ENCODE measurements around the gene HID1. TPM values are rescaled to one million over a fixed set of nuclear protein-coding genes. Genes with fewer than 3 reads are reported as not detected.
A peak's percentile ranks its signal among the peaks of the same experiment; 100 is the strongest.

Gene HID1
- total RNA-seq, 1 donor from 2014 or later = 0.31 TPM

DNA sequence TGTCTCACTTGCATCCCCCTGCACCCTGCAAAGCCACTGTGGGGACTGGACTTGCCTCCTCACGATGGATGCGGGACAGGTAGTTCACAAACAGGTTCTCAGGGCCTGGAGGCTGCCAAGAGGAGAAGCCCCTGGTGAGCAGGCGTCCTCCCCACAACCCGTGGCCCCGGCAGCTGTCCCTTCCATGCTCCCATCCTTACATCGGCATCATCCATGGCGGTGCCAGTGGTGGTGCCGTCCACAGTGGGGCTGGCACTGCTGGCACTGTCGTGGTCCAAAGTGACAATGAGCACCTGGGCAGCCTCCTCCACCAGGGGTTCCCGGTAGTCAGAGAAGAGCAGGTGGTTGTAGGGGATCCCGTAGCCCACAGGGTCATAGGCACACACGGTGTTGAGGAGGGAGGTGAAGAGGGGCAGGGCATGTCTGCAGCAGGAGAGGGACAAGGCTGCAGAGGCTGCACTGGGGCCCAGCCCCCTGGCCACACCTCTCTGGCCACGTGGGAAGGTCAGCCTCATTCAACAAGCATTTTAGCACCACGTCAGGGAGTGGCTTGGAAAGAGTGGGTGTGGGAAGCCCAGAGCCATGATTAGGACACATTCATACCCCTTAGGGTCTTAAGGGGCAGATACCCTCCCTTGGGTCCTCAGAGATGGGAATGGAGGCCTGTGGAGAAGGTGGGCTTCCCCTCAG is 12.6 kb downstream of the HID1 start:
- no peaks in the 10 kb centered on the region for H3K4me1 Mint-ChIP-seq (ENCODE audit: low read depth)
- no peaks in the 10 kb centered on the region for H3K9me3 Mint-ChIP-seq
- H3K36me3 Mint-ChIP-seq (ENCODE audit: low read depth) = no peaks in the 10 kb centered on the region
- H3K27ac Mint-ChIP-seq = no peak overlapping the region
- no peak for DNase-seq (ENCODE audit: low spot score)
- intact Hi-C loops (cut with micrococcal nuclease) = loop anchor here (2.0 to 5.0 kb wide), 5 partner anchors 73 to 303 kb away; partner anchors contain the start of gene ARMC7
- no peak overlapping the region for H3K4me3 Mint-ChIP-seq
- peaks cover 8% of the 10 kb centered on the region for H3K27me3 Mint-ChIP-seq (ENCODE audit: insufficient read depth)

DNA sequence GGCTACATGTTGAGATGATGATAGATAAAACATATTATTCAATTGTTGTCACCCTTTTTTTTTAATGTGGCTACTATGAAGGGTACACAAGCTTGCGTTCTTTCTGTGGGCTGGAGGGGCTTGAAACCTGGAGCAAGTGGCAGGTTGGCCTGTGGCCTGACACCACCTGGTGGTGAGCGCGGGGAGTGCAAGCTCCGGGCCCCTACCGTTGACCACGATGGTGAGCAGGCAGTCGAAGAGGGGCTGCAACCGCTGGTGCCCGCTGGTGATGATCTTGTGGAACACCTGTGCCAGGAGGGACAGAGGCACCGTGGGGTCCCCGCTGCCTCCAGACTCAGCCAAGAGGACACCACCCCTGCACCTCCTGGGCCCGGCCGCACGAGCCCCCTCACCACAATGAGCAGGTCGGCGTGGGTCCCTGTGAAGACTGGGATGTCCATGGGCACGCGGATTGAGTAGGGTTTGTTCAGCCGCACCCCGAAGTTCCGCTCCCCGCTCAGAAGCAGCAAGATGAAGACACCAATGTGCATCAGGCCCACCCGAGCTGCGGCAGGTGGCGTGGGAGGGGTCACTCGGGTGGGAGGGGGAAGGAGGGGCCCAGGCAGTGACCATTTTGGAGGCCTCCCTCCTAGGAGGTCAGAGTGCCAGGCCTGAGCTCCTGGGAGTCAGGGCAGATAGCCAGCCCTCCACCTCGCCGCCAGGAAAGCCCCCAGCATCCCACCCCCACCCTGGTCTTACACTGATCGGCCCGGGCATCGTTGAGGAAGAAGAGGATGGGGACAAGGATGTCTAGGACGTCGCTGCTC is 14.4 kb downstream of the HID1 start:
- no peak overlapping the region for H3K4me3 Mint-ChIP-seq
- intact Hi-C loops (cut with micrococcal nuclease) = loop anchor here (1.0 kb wide), 1 partner anchor 35 kb away; the partner anchor contains the start of gene USH1G
- no peaks in the 10 kb centered on the region for H3K4me1 Mint-ChIP-seq (ENCODE audit: low read depth)
- no peak overlapping the region for H3K27ac Mint-ChIP-seq
- peak; percentile 65 for DNase-seq (ENCODE audit: low spot score)
- no peaks in the 10 kb centered on the region for H3K36me3 Mint-ChIP-seq (ENCODE audit: low read depth)
- peaks cover 8% of the 10 kb centered on the region for H3K27me3 Mint-ChIP-seq (ENCODE audit: insufficient read depth)
- H3K9me3 Mint-ChIP-seq = no peaks in the 10 kb centered on the region

DNA sequence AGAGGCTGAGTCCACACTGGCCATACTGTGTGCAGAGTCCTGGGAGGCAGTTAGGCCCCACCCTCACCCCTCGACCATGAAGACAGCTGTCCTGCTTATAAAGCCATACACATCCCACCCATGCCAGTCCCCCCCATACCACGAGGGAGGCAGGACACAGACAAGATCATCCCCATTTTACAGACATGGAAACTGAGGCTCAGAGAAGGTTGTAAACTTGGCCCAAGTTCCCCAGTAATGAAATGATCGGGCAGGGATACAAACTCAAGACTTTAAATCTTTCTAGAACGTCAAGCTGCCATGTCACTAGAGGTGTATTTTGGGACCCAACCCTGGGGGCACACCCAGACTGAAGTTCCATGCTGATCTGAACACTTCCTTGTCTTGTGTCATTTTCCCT is 16.5 kb downstream of the HID1 start:
- Mint-ChIP-seq H3K4me3 (no peak overlapping the region), H3K27me3 (ENCODE audit: insufficient read depth) (peaks cover 8% of the 10 kb centered on the region), H3K4me1 (ENCODE audit: low read depth) (no peaks in the 10 kb centered on the region), H3K9me3 (no peaks in the 10 kb centered on the region), H3K36me3 (ENCODE audit: low read depth) (no peaks in the 10 kb centered on the region), H3K27ac (no peak overlapping the region)
- intact Hi-C loops (cut with micrococcal nuclease) = no loop called here
- DNase-seq (ENCODE audit: low spot score) = no peak

DNA sequence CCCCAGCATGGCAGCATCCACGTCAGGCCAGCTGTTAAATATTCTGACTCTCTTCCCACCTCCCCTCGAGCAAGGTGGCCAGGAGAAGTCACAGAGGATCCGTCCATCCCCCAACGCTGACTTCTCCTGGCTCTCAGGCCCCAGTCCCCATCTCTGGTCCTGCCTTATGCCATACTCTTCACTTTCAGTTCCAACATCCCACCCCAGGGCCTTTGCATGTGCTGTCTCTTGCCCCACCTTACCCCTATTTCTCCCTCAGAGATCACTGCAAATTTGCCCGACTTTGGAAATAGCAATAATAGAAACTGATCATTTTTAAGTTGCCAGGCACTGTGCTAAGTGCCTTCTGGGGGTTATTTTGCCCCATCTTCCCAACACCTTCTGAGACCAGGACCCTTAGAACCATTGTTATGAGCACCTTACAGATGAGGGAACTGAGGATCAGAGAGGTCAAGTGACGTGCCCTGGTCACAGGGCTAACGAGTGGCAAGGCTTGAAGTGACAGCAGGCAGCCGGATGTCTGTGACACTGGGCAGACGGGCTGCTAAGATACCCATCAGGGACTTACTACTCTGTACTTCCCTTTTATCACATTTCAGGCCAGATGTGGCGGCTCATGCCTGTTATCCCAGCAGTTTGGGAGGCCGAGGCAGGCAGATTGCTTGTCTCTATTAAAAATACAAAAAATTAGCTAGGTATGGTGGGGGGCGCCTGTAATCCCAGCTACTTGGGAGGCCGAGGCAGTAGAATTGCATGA is 17.7 kb downstream of the HID1 start:
- Mint-ChIP-seq H3K4me1 (ENCODE audit: low read depth) (no peaks in the 10 kb centered on the region), H3K36me3 (ENCODE audit: low read depth) (no peaks in the 10 kb centered on the region), H3K27ac (no peak overlapping the region), H3K4me3 (no peak overlapping the region), H3K27me3 (ENCODE audit: insufficient read depth) (peaks cover 8% of the 10 kb centered on the region), H3K9me3 (no peaks in the 10 kb centered on the region)
- intact Hi-C loops (cut with micrococcal nuclease) = no loop called here
- DNase-seq (ENCODE audit: low spot score) = no peak

DNA sequence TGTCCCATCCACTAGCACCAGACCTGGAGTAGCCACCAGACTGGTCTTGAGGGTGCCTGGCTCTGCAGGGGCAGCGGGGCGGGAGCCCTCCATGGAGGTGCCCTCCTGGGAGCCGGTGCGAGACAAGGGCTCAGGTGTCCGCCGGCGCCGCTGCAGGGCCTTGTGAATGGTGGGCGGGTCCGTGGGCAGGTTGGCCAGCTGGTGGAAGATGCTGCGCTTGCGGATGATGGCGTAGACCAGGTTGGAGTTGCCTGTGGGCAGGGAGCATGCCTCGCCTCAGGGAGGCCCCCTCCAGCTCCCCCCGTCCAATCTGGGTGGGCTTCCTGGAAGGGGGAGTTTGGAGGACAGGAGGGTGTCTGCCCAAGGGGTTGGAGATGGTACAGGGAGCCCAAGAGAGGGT is 18.4 kb downstream of the HID1 start:
- Mint-ChIP-seq H3K4me1 (ENCODE audit: low read depth) (no peaks in the 10 kb centered on the region), H3K27me3 (ENCODE audit: insufficient read depth) (peaks cover 8% of the 10 kb centered on the region), H3K4me3 (no peak overlapping the region), H3K9me3 (no peaks in the 10 kb centered on the region), H3K36me3 (ENCODE audit: low read depth) (no peaks in the 10 kb centered on the region), H3K27ac (no peak overlapping the region)
- intact Hi-C loops (cut with micrococcal nuclease) = no loop called here
- no peak for DNase-seq (ENCODE audit: low spot score)

DNA sequence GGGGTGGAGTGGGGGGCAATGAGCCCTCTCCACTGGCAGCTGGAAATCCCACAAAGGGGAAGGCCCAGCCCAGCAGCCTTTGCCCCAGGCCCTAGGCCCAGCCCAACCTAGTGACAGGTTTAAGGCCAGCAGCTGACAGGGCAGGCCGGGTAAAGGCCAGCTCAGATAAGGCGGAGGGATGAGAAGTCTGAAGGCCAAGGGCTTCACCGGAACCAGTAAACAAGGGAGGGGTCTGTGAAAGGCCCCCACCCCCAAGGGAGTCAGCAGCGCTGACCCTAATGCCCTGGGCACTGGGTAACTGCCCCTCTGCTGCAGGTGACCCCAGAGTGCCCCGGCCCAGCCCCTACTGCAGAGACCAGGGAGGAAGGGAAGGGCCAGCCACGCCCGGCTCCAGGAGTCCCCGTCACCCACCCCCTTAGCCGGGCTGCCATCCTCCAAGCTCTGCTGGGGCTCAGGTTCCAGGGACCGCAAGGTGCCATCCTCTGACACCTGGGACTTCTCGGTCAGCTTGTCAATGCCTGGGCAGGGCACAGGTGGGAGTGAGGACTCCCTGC is 19.3 kb downstream of the HID1 start:
- H3K36me3 Mint-ChIP-seq (ENCODE audit: low read depth) = no peaks in the 10 kb centered on the region
- H3K4me3 Mint-ChIP-seq = no peak overlapping the region
- H3K27me3 Mint-ChIP-seq (ENCODE audit: insufficient read depth) = peaks cover 7% of the 10 kb centered on the region
- intact Hi-C loops (cut with micrococcal nuclease) = no loop called here
- no peak overlapping the region for H3K27ac Mint-ChIP-seq
- H3K4me1 Mint-ChIP-seq (ENCODE audit: low read depth) = no peaks in the 10 kb centered on the region
- DNase-seq (ENCODE audit: low spot score) = no peak
- no peaks in the 10 kb centered on the region for H3K9me3 Mint-ChIP-seq

DNA sequence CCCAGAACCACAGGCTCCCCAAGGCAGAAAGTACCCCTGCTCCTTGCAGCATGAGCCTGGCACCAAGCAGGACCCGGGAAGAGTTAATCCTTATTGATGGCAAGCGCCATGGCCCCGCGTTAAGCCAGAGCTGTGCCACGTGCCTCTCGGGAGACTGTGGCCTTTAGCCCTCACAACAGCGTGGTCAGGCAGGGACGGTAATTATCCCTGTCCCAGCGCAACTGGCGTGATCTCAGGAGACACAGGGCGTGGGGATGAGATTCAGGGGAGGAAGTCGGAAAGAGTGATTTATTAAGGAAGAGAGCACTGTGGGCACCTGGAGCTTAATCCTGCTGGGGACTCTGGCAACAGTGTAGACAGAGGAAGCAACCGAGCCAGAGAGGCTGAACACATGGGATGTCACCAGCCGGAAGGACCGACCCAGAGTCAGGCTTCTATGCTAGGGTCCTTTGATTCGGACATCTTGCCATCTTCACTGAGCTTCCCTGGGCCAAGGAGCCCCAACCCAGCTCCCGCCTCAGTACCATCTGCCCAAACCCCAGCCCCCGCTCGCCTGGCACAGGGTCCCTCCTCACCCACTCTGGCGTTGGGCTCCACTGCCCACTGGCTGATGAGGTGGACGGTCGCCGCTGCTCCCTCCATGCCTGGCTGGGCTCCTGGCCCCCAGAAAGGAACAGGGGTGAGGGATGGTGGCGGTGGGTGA is 20.0 kb downstream of the HID1 start:
- Mint-ChIP-seq H3K9me3 (no peaks in the 10 kb centered on the region), H3K4me3 (no peak overlapping the region), H3K36me3 (ENCODE audit: low read depth) (no peaks in the 10 kb centered on the region), H3K27me3 (ENCODE audit: insufficient read depth) (peaks cover 3% of the 10 kb centered on the region), H3K4me1 (ENCODE audit: low read depth) (no peaks in the 10 kb centered on the region), H3K27ac (no peak overlapping the region)
- no peak for DNase-seq (ENCODE audit: low spot score)
- intact Hi-C loops (cut with micrococcal nuclease) = no loop called here

DNA sequence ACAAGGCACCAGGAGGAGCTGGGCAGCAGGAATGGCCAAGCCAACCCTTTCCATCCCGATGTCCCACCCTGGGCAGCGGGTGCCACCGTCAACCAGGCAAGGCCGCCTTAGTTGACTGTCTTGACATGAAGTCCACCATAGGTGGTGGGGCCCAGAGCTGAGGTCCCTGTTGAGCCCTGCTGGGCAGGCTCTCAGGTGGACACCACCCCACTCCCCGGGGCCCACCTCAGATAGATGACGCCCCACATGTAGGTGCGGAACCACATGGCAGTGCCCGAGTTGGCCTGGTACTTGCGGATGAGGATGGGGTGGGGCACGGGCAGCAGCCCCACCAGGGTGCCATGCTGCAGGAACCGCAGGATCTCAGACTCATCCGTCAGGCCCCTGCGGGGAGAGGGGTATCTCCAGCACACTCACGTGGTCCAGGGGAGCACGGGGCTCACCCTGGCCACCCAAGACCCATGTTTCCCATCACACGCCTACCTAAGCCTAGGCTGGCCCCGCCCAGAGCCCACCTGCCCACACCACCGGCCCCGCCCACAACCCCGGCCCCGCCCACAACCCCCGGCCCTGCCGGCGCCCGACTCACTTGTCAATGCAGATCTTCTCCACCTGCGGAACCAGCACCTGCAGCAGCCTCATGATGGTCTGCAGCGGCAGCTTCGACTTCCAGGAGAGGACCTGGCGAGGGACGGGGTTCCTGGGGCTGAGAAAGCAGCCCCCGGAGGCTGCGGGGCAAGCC is 20.7 kb downstream of the HID1 start:
- Mint-ChIP-seq H3K9me3 (no peaks in the 10 kb centered on the region), H3K27me3 (ENCODE audit: insufficient read depth) (peaks cover 1% of the 10 kb centered on the region)

DNA sequence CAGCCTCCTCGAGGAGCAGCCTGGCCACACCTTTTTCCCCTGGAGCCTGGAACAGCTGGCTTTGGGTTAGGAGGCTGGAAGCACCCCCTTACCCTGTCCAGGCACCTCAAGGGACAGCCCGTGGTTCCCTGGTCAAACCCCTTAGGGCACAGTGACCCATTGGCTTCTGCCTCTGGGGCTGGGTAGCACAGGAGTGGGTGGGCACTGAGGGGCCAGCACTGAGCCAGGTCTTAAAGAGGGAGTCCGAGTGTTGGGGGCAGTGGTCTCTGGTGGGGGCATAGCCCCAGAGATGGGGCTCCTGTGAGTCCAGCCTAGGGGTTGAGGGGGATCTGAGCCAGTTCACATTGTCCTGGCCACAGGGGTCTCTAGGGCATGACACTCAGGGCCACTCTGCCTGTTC is 21.5 kb downstream of the HID1 start:
- H3K4me1 Mint-ChIP-seq (ENCODE audit: low read depth) = no peaks in the 10 kb centered on the region
- no peak overlapping the region for H3K4me3 Mint-ChIP-seq
- no peak overlapping the region for H3K27ac Mint-ChIP-seq
- intact Hi-C loops (cut with micrococcal nuclease) = no loop called here
- no peaks in the 10 kb centered on the region for H3K27me3 Mint-ChIP-seq (ENCODE audit: insufficient read depth)
- no peak for DNase-seq (ENCODE audit: low spot score)
- H3K36me3 Mint-ChIP-seq (ENCODE audit: low read depth) = no peaks in the 10 kb centered on the region
- H3K9me3 Mint-ChIP-seq = no peaks in the 10 kb centered on the region

More for the DNA sequence above, 20.7 kb downstream of the HID1 start:
- Mint-ChIP-seq H3K4me3 (no peak overlapping the region), H3K27ac (no peak overlapping the region), H3K36me3 (ENCODE audit: low read depth) (no peaks in the 10 kb centered on the region), H3K4me1 (ENCODE audit: low read depth) (no peaks in the 10 kb centered on the region)
- DNase-seq (ENCODE audit: low spot score) = no peak
- intact Hi-C loops (cut with micrococcal nuclease) = no loop called here

DNA sequence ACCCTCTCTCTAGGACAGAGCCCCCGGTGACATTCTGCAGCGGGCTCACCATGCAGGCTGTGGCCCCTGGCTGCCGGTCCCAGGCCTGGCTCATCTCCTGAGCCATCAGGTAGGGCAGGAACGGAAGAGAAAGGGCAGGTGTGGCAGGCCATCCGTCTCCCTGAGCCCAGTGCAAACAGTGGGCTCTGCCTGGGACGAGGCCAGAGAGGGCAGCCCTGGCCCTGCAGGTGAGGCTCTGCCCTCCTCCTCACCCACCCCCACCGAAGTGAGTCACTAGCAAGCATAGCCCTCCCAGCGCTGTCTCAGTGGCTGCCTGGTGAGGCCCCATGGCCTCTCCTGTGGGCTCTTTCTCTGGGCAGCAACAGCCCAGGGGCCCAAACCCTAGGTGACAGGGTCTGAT is 22.4 kb downstream of the HID1 start:
- Mint-ChIP-seq H3K27ac (no peak overlapping the region), H3K4me3 (no peak overlapping the region), H3K4me1 (ENCODE audit: low read depth) (no peaks in the 10 kb centered on the region), H3K27me3 (ENCODE audit: insufficient read depth) (peaks cover 4% of the 10 kb centered on the region), H3K9me3 (no peaks in the 10 kb centered on the region), H3K36me3 (ENCODE audit: low read depth) (no peaks in the 10 kb centered on the region)
- intact Hi-C loops (cut with micrococcal nuclease) = no loop called here
- DNase-seq (ENCODE audit: low spot score) = no peak

DNA sequence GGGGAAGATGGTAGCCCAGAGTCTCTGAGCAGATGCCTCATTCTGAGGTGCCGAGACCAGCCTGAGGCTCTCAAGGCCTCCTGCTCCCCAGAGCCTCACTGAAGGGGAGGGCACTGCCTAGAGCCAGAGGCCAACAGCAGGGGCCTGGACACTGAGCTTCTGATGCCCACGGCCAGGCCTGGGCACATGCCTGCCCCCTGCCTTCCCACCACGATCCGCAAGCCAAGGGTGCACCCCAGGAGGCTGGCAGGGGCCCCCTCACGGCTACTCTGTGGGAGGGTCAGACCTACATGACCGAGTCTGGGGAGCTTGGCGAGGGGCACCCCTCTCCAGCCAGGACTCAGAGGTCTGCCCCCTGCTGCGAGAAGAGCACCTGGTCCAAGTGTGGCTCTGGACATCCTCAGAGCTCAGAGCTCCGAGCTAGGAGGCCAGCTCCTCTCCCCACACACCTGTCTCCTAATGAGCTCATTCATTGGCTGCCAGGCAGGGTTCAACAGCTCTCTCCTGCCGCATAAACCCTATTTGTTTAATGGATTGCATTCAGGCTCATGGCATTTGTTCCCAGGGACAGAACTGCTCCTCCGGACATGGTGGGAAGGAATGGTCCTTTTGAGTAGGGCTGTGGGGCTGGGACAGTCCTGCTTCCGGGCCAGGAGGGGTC is 23.0 kb downstream of the HID1 start:
- Mint-ChIP-seq H3K4me3 (no peak overlapping the region), H3K4me1 (ENCODE audit: low read depth) (no peaks in the 10 kb centered on the region), H3K27ac (no peak overlapping the region), H3K36me3 (ENCODE audit: low read depth) (no peaks in the 10 kb centered on the region), H3K27me3 (ENCODE audit: insufficient read depth) (peaks cover 7% of the 10 kb centered on the region), H3K9me3 (no peaks in the 10 kb centered on the region)
- no peak for DNase-seq (ENCODE audit: low spot score)
- intact Hi-C loops (cut with micrococcal nuclease) = no loop called here
